Measurements from ENCODE around the gene CD109. TPM values are rescaled to one million over a fixed set of nuclear protein-coding genes. Genes with fewer than 3 reads are reported as not detected.

CD109 gene
- polyA plus RNA-seq, 3 donors, result 0.17 to 0.30 (median 0.20) TPM

DNA sequence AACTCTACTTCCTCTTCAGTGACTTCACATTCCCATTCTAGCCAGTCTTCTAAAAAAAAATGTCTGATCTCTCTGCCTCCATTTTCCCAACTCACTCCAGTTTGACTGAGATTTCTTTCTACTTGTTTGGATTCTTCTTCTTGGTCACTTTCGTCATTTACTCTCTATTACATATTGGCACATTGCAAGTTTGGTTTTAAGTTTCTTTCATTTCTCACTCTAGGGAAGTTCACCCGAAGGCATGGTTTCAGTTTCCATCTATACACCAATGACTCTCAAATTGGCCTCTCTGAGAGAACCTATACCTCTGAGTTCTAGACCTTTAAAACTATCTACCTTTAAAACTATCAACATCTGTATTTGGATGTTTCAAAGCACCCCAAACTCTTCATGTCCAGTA is 51.3 kb downstream of the CD109 start:
- Mint-ChIP-seq H3K27me3 (ENCODE audit: low read depth in 3 of 3) (peaks cover 0 to 1% (median 0%) of the 10 kb centered on the region in 3 donors), H3K4me3 (no peak overlapping the region), H3K9me3 (no peaks in the 10 kb centered on the region), H3K27ac (no peak overlapping the region), H3K36me3 (peaks cover 4% of the 10 kb centered on the region in 2 donors), H3K4me1 (peaks cover 8% of the 10 kb centered on the region)
- intact Hi-C loops (cut with micrococcal nuclease), result no loop called here
- Histone ChIP-seq H3K79me2 (ENCODE audit: insufficient read depth, low read length) (no peaks in the 10 kb centered on the region), H3K9me3 (replicated peaks in 1 of 2; ENCODE audit: control insufficient read depth in 1 of 2, insufficient read depth in 1 of 2, low read length in 2 of 2) (no peaks in the 10 kb centered on the region), H2AFZ (ENCODE audit: insufficient read depth, low read depth, low read length, poor library complexity, severe bottlenecking) (peak overlapping the region; percentile 80), H3K27ac (ENCODE audit: low read depth in 1 of 2, low read length in 2 of 2) (peak overlapping the region in 1 of 2 donors; percentile 87), H3K4me1 (ENCODE audit: control insufficient read depth in 1 of 2, insufficient read depth in 2 of 2, low read length in 2 of 2) (peaks cover 18 to 31% of the 10 kb centered on the region in 2 donors), H3K4me2 (replicated peaks; ENCODE audit: extremely low read depth, low read length, poor library complexity, severe bottlenecking) (peak overlapping the region; percentile 65), H3K27me3 (ENCODE audit: control insufficient read depth in 2 of 2, insufficient read depth in 2 of 2, low read length in 2 of 2) (no peaks in the 10 kb centered on the region), H3K9ac (ENCODE audit: insufficient read depth, low read length, poor library complexity, severe bottlenecking) (peak overlapping the region; percentile 49), H3K36me3 (replicated peaks in 1 of 2; ENCODE audit: control insufficient read depth in 1 of 2, insufficient read depth in 2 of 2, low read length in 2 of 2) (no peaks in the 10 kb centered on the region), H3K4me3 (replicated peaks in 1 of 3; ENCODE audit: low read depth in 2 of 3, low read length in 3 of 3) (peak overlapping the region; percentile 24 to 72 (median 63)), H4K20me1 (ENCODE audit: insufficient read depth, low read length) (no peaks in the 10 kb centered on the region)
- TF ChIP-seq, protein P1, sequence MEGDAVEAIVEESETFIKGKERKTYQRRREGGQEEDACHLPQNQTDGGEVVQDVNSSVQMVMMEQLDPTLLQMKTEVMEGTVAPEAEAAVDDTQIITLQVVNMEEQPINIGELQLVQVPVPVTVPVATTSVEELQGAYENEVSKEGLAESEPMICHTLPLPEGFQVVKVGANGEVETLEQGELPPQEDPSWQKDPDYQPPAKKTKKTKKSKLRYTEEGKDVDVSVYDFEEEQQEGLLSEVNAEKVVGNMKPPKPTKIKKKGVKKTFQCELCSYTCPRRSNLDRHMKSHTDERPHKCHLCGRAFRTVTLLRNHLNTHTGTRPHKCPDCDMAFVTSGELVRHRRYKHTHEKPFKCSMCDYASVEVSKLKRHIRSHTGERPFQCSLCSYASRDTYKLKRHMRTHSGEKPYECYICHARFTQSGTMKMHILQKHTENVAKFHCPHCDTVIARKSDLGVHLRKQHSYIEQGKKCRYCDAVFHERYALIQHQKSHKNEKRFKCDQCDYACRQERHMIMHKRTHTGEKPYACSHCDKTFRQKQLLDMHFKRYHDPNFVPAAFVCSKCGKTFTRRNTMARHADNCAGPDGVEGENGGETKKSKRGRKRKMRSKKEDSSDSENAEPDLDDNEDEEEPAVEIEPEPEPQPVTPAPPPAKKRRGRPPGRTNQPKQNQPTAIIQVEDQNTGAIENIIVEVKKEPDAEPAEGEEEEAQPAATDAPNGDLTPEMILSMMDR (IDR thresholded peaks at IDR 0.05), result no peak
- WGBS (ENCODE audit: insufficient coverage), result 0% methylated on average over 2 of the region's 2 CpGs
- peak; percentile 65 to 73 (median 67) for DNase-seq

DNA sequence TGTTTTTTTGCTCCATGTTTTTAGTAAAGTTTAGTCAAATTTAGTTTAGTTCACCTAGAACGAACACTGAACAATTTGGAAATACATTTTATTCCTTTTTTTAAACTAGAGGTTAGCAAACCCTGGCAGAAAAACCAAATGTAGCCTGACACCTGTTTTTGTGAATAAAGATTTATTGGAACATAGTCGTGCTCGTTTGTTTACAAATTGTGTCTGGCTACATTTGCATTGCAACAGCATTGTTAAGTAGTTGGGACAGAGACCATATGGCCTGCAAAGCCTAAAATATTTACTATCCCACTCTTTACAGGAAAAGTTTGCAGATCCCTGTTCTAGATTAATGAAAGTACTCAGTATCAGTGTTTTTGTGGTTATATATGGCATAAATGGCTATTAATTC is 56.9 kb downstream of the CD109 start:
- no peak overlapping the region for H2AFZ ChIP-seq (ENCODE audit: insufficient read depth, low read depth, low read length, poor library complexity, severe bottlenecking)
- H3K4me2 ChIP-seq (replicated peaks; ENCODE audit: extremely low read depth, low read length, poor library complexity, severe bottlenecking), result no peak overlapping the region
- H3K27me3 ChIP-seq (ENCODE audit: control insufficient read depth in 2 of 2, insufficient read depth in 2 of 2, low read length in 2 of 2), result no peaks in the 10 kb centered on the region
- no peak overlapping the region for H3K27ac ChIP-seq (ENCODE audit: low read depth in 1 of 2, low read length in 2 of 2)
- Mint-ChIP-seq H3K36me3 (peaks cover 4 to 7% of the 10 kb centered on the region in 2 donors), H3K9me3 (no peaks in the 10 kb centered on the region), H3K4me3 (no peak overlapping the region), H3K27ac (no peak overlapping the region), H3K4me1 (no peaks in the 10 kb centered on the region), H3K27me3 (ENCODE audit: low read depth in 3 of 3) (no peaks in the 10 kb centered on the region)
- no peak overlapping the region for H3K9ac ChIP-seq (ENCODE audit: insufficient read depth, low read length, poor library complexity, severe bottlenecking)
- no peak for DNase-seq
- no peak overlapping the region for H3K4me3 ChIP-seq (replicated peaks in 1 of 3; ENCODE audit: low read depth in 2 of 3, low read length in 3 of 3)
- WGBS (ENCODE audit: insufficient coverage), result no CpG with 5 or more reads among the region's 3 CpGs
- H4K20me1 ChIP-seq (ENCODE audit: insufficient read depth, low read length), result no peaks in the 10 kb centered on the region
- no peaks in the 10 kb centered on the region for H3K9me3 ChIP-seq (replicated peaks in 1 of 2; ENCODE audit: control insufficient read depth in 1 of 2, insufficient read depth in 1 of 2, low read length in 2 of 2)
- peaks cover 0 to 7% of the 10 kb centered on the region in 2 donors for H3K4me1 ChIP-seq (ENCODE audit: control insufficient read depth in 1 of 2, insufficient read depth in 2 of 2, low read length in 2 of 2)
- intact Hi-C loops (cut with micrococcal nuclease), result loop anchor here in 1 of 2 donors (10.0 kb wide), 1 partner anchor 102 kb away; no protein-coding TSS in a partner anchor
- H3K79me2 ChIP-seq (ENCODE audit: insufficient read depth, low read length), result no peaks in the 10 kb centered on the region
- H3K36me3 ChIP-seq (replicated peaks in 1 of 2; ENCODE audit: control insufficient read depth in 1 of 2, insufficient read depth in 2 of 2, low read length in 2 of 2), result no peaks in the 10 kb centered on the region
- TF ChIP-seq, protein P1 (IDR thresholded peaks at IDR 0.05), result no peak

Measured in CD14-positive monocyte (primary cell).